Colonic mucosa (tissue), 4 donors: ENCODE measurements around the gene CHGA. TPM values are rescaled to one million over a fixed set of nuclear protein-coding genes. Genes with fewer than 3 reads are reported as not detected.

Experiments
- DNase-seq: peaks from one replicate; pipeline ENCODE4 v3.0.0-alpha.2; 2020
- H3K27ac ChIP-seq: fragments of 200-600 bp; one replicate; pipeline ENCODE4 v1.8.0; 2021
- H3K27me3 ChIP-seq: fragments of 200-600 bp; one replicate; pipeline ENCODE4 v1.8.0; 2021
- H3K36me3 ChIP-seq: fragments of 200-600 bp; one replicate; pipeline ENCODE4 v1.8.0; 2021
- H3K4me1 ChIP-seq: fragments of 200-600 bp; one replicate; pipeline ENCODE4 v1.8.0; 2021; ENCODE audit warnings: mild to moderate bottlenecking
- H3K4me3 ChIP-seq: fragments of 200-600 bp; one replicate; pipeline ENCODE4 v1.8.0; 2021
- H3K9ac ChIP-seq, 2 donors: one replicate each; pipeline ENCODE4 v1.7.0; 2013; ENCODE audit warnings: control low read depth in 2 of 2, low read depth in 2 of 2, low read length in 2 of 2
- H3K9me3 ChIP-seq: fragments of 200-600 bp; one replicate; pipeline ENCODE4 v1.8.0; 2021
- intact Hi-C: fragments of 100-400 bp; cut with DNase I; formaldehyde crosslinking; loops from one replicate; pipeline ENCODE4 v1.14.1; 2022
- total RNA-seq, 2 donors: library from RNA; stranded (reverse); fragmentation: NEBNext Ultra II Directional in 1 of 2; extraction: Animal tissue kit (Norgen Biotek cat#: 25700) in 1 of 2; gene quantifications; one replicate each; pipeline ENCODE4 v1.2.1, GENCODE V29; 2021
- TF ChIP-seq, protein P1 (sequence below): fragments of 200-600 bp; IDR thresholded peaks from one replicate; pipeline ENCODE4 v1.8.0; 2022; ENCODE audit warnings: antibody characterized with exemption, mild to moderate bottlenecking
- donor health status: healthy.
- donor health status: DM: no; HTN: no; CAD: no.
- donor health status: DM: no; HTN: no; CAD: no.

CHGA gene
- total RNA-seq, 2 donors from 2014 or later = 137 to 326 TPM

DNA sequence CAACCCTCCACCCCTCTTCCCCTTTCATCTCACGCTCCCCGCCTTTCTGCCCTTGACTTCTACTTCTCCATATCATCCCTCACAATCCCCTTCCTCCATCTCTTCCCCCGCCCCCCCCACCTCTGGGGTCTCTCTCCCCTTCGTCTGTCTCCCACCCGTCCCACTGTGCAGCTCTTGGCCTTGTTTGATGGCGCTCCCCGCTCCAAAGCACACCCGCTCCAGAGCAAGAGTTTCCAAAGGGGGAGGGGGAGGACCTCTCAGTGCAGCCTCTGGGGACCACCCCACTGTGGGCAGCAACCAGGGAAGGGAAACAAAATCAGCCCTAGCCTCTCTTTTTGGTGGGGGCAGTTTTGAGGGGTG is 774 bp downstream of the CHGA start:
- no peaks in the 10 kb centered on the region for H3K36me3 ChIP-seq
- H3K27ac ChIP-seq = no peak overlapping the region
- H3K4me3 ChIP-seq = no peak overlapping the region
- no peaks in the 10 kb centered on the region for H3K4me1 ChIP-seq
- peaks cover 11% of the 10 kb centered on the region for H3K27me3 ChIP-seq
- DNase-seq = no peak
- TF ChIP-seq, protein P1, sequence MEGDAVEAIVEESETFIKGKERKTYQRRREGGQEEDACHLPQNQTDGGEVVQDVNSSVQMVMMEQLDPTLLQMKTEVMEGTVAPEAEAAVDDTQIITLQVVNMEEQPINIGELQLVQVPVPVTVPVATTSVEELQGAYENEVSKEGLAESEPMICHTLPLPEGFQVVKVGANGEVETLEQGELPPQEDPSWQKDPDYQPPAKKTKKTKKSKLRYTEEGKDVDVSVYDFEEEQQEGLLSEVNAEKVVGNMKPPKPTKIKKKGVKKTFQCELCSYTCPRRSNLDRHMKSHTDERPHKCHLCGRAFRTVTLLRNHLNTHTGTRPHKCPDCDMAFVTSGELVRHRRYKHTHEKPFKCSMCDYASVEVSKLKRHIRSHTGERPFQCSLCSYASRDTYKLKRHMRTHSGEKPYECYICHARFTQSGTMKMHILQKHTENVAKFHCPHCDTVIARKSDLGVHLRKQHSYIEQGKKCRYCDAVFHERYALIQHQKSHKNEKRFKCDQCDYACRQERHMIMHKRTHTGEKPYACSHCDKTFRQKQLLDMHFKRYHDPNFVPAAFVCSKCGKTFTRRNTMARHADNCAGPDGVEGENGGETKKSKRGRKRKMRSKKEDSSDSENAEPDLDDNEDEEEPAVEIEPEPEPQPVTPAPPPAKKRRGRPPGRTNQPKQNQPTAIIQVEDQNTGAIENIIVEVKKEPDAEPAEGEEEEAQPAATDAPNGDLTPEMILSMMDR = no peak
- no peaks in the 10 kb centered on the region for H3K9me3 ChIP-seq
- no peak overlapping the region for H3K9ac ChIP-seq
- intact Hi-C loops = no loop called here

DNA sequence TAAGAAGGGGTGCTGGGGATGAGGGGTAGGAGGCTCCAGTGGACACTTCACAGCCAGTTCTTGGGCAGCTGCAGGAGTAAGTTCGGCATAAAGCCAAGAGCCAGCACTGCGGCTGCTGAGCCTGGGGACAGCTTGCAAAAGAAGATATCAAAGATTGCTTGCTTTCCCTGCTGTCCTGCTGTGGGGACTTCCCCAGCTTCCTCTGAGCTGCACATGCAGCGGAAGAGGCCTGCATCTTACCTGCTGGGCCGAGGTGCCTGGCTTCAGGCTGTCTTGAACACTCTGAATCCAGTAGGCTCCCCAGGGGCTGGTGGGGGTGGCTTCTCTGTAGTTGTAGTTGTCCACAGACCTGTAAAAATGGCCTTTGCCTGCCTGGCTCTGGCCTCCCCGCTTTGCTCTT is 1.3 kb downstream of the CHGA start:
- no peak for DNase-seq

DNA sequence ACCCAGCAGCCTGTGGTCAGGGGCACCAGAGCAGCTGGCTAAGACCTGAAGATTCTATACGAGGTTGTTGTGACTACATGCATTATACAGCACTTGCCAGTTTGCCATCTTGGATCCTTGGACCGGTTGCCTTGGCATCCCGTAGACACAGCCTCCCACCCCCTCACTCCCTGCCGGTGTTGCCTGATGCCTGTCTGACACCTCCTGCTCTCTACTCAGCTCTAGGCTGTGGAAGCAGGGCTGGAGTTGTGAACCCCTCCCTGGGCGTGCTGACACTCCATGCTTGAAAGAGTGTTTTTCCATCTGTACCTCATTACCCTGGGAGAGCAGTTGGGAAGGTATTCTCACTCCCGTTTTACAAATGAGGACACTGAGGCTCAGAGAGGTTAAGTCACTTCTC is 2.5 kb downstream of the CHGA start:
- DNase-seq = no peak
- TF ChIP-seq, protein P1 = no peak
- H3K36me3 ChIP-seq = no peaks in the 10 kb centered on the region
- no peak overlapping the region for H3K27ac ChIP-seq
- intact Hi-C loops = no loop called here
- H3K4me1 ChIP-seq = no peaks in the 10 kb centered on the region
- no peak overlapping the region for H3K4me3 ChIP-seq
- H3K9me3 ChIP-seq = no peaks in the 10 kb centered on the region
- H3K9ac ChIP-seq = no peak overlapping the region
- peaks cover 11% of the 10 kb centered on the region for H3K27me3 ChIP-seq

More for the DNA sequence above, 1.3 kb downstream of the CHGA start:
- intact Hi-C loops = no loop called here
- H3K4me1 ChIP-seq = no peaks in the 10 kb centered on the region
- H3K9me3 ChIP-seq = no peaks in the 10 kb centered on the region
- no peak overlapping the region for H3K27ac ChIP-seq
- H3K27me3 ChIP-seq = peaks cover 11% of the 10 kb centered on the region
- H3K4me3 ChIP-seq = no peak overlapping the region
- no peak overlapping the region for H3K9ac ChIP-seq
- TF ChIP-seq, protein P1 = no peak
- no peaks in the 10 kb centered on the region for H3K36me3 ChIP-seq

DNA sequence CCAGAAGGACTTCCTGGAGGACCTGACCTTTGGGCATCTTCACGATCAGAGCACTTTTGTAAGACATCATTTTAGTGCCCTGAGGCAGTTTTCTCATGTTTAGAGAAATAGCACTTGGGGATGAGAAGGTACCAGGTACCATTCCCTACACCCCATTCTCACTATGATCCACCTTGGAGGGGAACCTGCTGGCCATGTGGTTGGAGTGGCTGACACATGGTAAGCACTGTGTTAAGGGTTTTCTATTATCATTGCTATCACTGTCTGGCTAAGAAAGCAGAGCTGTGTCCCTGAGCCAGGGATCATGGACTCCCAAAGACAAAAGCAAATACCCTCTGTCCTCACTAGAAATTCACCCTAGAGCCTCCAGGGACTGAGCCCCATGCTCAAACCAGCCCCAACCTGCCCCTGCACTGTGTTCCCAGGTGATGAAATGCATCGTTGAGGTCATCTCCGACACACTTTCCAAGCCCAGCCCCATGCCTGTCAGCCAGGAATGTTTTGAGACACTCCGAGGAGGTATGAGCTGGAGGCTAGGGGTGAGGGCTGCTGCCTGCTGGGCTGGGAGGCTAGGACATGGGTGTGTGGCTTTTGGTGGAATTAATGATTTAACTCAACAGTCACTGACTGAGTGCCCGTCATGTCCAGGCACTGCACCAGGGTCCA is 3.4 kb downstream of the CHGA start:
- H3K36me3 ChIP-seq = no peaks in the 10 kb centered on the region
- no peak for DNase-seq
- H3K4me3 ChIP-seq = no peak overlapping the region
- H3K27me3 ChIP-seq = peaks cover 11% of the 10 kb centered on the region
- no peak overlapping the region for H3K9ac ChIP-seq
- H3K27ac ChIP-seq = no peak overlapping the region
- intact Hi-C loops = no loop called here
- H3K9me3 ChIP-seq = no peaks in the 10 kb centered on the region
- H3K4me1 ChIP-seq = no peaks in the 10 kb centered on the region
- TF ChIP-seq, protein P1 = no peak

DNA sequence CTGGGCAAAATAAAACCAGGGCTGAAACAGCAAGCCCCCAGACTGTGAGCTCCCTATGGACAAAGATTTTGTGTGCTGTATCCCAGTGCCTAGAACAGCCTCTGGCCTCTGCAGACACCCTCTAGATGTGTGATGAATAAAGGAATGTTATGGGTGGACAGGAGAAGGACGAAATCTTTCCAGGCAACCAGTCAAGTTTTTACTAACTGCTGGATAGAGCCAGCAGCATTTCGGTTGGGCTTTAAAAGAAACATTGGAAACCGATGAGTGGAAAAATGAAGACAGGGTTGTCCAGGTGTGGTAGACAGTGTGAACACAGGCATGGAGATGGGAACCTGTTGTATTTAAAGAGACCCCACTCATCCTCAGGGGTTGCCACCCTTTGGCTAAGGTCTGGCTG is 4.0 kb downstream of the CHGA start:
- Histone ChIP-seq H3K36me3 (no peaks in the 10 kb centered on the region), H3K4me1 (no peaks in the 10 kb centered on the region), H3K27me3 (peaks cover 11% of the 10 kb centered on the region), H3K9me3 (no peaks in the 10 kb centered on the region), H3K9ac (no peak overlapping the region), H3K27ac (no peak overlapping the region), H3K4me3 (no peak overlapping the region)
- TF ChIP-seq, protein P1 = no peak
- intact Hi-C loops = no loop called here
- no peak for DNase-seq
